Ishikawa (cell line): ENCODE measurements around the gene RNF6.

ENCODE experiments used
- CEBPB ChIP-seq: IDR thresholded peaks from 2 replicates; pipeline ENCODE4 v1.6.1; 2012
- EP300 ChIP-seq: IDR thresholded peaks from 2 replicates; pipeline ENCODE4 v1.6.1; 2012; ENCODE audit warnings: borderline replicate concordance
- FOXM1 ChIP-seq: IDR thresholded peaks from 2 replicates; pipeline ENCODE4 v1.6.1; 2012; ENCODE audit warnings: low read depth, borderline replicate concordance
- MAX ChIP-seq: IDR thresholded peaks from 2 replicates; pipeline ENCODE4 v1.6.1; 2012
- RAD21 ChIP-seq: IDR thresholded peaks from 2 replicates; pipeline ENCODE4 v1.6.1; 2012; ENCODE audit warnings: low read depth
- REST ChIP-seq: IDR thresholded peaks from 2 replicates; pipeline ENCODE4 v1.6.1; 2012; ENCODE audit warnings: low read depth, mild to moderate bottlenecking
- TAF1 ChIP-seq: IDR thresholded peaks from 2 replicates; pipeline ENCODE4 v1.6.1; 2012; ENCODE audit warnings: low read depth, mild to moderate bottlenecking
- ZBTB7A ChIP-seq: IDR thresholded peaks from 2 replicates; pipeline ENCODE4 v1.6.1; 2012; ENCODE audit warnings: low read depth
- TF ChIP-seq, protein P1 (sequence below): IDR thresholded peaks from 2 replicates; pipeline ENCODE4 v1.6.1; 2012

GRCh38 chr13:26197298-26197697, 24.8 kb downstream of the RNF6 start:
- no peak for TF ChIP-seq EP300
- TF ChIP-seq TAF1, result no peak
- no peak for TF ChIP-seq MAX
- TF ChIP-seq REST, result no peak
- no peak for TF ChIP-seq ZBTB7A
- TF ChIP-seq RAD21, result no peak
- TF ChIP-seq FOXM1, result no peak
- TF ChIP-seq, protein P1, sequence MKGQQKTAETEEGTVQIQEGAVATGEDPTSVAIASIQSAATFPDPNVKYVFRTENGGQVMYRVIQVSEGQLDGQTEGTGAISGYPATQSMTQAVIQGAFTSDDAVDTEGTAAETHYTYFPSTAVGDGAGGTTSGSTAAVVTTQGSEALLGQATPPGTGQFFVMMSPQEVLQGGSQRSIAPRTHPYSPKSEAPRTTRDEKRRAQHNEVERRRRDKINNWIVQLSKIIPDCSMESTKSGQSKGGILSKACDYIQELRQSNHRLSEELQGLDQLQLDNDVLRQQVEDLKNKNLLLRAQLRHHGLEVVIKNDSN, result no peak
- TF ChIP-seq CEBPB, result no peak
